Suppressor macrophage treated with lipopolysaccharide for 1 hour (primary cell): ENCODE measurements around the gene MXRA7.
"Not testable (repeated sequence)": the region's sequence is repeated elsewhere in the genome, so short reads cannot be mapped to it uniquely, and the experiment has no call there.

Source experiments
- DNase-seq, 3 donors: peaks; one replicate each; pipeline ENCODE4 v3.0.0-alpha.2; 2020 to 2022

Gene MXRA7

DNA sequence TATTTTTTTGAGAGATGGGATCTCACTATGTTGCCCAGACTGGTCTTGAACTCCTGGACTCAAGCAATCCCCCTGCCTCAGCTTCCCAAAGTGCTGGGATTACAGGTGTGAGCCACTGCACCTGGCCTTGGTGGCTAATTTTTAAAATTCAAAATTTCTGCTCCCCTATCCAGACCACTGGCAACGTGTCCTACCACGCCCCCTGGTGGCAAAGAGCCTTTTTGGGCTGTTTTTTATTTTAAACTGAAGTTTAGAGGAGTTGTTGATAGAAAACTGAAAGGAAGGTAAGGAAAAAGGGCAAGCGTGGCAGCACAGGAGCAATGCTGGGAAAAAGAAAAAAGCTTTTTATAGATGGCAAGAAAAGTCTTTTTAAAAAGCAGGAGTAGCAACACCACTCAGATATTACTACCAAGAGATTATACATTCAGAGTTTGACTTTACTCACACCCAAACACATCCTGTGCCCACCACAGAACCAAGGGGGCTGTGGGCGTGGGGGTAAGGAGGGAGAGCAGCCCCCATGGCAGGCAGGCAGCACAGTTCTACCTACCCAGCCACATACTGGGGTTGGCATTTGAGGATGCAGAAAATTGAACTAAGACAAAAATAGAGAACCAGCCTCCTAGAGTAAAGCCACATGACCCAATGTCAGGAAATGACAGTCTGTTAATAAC is 4.2 kb upstream of the MXRA7 start:
- DNase-seq, result peak; percentile 79 to 86 (median 80)

DNA sequence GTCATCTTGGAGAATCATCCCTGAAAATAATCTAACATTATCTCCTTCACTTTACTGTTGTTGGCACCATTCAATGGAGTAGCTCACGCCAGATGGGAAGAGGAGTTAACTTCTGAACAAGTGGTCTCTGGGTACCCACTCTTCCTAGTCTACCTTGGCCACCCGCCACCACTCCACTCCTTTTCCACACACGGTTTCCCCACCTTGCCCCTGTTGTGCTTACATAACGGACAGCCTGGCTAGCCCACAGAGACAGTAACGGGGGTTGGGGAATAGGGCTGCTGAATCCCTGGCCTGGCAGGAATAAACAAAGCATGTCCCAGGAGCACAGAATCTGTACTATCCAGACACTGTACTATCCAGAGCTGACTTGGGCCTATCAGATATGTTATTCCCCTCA is 3.6 kb upstream of the MXRA7 start:
- no peak for DNase-seq

DNA sequence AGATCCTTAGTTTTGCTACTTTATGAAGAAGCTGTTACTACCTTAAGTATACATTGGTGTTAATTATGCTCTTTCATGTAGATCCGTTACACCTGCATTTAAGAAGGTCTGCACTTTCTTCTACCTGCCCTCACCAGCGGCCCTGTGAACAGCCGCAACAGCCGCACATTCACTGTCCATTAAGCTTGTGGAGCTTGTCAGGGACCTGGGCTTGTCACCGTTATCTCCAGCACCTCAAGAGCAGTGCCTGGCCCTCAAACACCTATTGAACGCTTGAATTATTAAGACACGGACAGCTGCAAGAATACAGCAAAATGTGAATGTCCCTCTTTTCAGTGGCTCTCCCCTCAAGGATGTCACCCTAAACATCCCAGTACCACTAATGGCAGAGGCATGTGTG is 3.0 kb upstream of the MXRA7 start:
- no peak for DNase-seq

DNA sequence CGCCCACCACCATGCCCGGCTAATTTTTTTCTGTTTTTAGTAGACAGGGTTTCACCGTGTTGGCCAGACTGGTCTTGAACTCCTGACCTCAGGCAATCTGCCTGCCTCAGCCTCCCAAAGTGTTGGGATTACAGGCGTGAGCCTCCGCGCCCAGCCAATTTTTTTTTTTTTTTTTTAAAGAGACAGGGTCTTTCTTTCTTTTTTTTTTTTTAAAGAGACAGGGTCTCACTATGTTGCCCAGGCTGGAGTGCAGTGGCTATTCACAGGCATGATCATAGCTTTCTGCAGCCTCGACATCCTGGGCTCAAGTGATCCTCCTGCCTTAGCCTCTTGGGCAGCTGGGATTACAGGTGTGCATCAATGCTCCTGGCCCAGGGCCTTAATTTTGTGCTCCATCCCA is 1.6 kb upstream of the MXRA7 start:
- DNase-seq, result not testable (repeated sequence)

DNA sequence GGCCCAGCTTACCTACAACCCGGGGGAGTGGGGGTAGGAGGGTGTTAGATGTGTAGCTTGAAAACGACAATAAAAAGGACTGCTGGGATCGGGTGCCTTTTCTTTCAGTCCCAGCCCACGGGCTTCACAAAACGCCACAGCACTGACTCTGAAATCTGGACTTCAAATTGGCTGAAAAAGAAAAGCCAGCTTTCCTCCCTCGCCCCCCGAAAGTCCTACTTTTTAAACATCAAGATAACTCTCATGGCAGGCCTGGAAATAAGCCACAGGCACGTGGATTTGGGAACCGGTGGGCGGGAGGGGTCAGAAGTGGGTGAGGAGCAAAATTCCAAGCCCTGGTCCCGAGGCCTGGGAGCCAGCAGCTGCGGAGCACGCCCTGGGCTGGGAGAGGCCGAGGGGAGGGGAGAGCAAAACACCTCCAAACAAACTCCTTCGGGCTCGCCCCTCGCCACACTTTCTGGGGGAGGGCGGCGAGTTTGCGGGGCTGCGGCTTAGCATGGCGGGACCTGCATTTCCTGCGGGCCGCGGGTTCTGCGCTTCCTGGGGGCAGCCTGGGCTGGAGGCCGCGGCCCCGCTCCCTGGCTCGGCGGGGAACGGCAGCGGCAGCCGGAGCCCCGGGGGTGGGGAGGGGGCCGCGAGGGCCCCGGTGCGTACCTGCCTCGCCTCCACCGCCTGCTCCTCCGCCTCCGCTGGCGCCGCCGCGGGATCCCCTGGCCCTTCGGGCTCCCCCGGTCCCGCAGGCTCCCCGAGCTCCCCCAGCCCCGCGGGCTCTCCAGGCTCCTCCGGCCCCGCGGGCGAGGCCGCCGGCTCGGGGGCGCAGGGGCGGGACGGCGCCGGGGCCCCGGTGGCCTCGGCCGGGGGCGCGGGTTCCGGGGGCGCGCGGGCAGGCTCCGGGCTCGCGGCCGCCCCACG is 558 bp downstream of the MXRA7 start:
- peak in 1 of 3 donors; percentile 21 for DNase-seq

DNA sequence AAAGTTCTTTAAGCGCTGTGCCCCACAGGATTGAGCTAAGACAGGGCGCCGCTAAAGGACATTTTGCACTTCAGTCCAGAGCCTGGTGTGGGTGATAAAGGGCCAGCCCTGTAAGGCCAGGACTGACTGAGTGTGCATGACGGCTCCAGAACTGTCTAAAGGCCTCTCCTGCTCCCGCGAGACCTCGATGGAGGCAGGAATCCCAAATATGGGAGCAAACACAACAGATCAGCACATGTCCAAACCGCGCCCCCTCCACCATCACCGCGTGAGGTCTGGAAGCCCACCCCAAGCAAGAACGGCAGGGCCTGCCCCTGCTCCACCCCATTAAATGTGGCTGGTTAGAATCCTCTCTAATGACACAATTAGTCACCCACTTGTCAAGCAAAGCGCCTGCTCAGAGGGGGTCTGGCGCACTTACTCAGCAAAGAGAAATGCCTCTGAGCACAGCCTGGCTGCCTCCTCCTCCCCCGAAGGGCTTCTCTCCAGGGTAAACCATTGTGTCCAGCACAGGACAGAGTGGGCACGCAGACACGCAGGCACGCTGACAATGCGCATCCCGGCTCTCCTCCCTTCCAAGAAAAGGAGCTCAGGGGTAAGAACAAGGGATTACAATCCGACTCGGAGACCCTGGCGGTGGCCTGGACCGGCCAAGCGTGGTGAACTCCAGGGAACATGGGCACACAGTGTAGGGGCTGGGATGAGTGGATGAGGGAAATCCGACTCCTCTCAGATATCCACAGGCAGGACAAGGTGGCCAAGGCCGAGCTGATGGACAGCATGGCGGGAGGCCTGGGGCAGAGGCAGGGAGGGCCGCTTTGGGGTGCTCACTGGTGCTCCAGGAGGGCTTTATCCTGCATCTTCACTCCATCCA is 1.5 kb downstream of the MXRA7 start:
- DNase-seq, result no peak

DNA sequence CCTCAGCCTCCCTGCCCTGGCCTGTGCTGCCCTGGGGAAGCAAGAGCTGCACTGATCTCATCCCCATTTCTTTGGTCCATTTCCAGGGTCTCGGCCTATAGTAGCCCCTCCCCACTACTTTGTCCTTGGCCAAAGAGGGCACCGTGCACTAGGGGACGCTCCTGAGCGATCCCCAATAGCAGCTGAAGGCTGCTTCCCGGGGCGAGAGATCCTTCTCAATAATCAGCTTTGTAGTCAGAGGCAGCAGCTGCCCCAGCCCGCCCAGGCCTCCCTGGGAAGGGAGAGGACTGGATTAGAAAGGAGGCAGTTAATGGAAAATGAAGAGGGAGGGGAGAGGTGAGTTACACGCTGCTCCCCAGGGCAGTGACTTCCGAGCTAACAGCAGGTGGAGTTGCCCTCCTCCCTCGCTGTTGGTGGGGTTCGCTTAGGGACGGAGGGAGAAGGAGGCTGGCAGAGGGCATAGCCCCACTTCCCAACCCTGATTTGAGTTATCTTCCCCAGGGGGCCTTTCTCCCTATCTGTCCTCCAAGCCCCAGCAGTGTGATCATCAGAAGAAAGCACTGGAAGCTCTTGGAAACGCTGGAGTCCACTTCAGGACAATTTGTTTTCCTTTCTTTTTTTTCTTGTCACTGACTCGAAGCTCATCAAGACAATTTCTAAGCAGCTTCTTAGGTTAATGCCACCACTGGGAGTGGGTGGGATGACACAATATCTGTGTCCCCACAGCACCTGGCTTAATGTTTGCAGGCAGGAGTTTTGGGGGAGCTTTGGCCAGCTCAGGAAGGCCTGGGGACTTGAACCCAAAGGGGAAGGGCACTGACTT is 2.6 kb downstream of the MXRA7 start:
- no peak for DNase-seq

DNA sequence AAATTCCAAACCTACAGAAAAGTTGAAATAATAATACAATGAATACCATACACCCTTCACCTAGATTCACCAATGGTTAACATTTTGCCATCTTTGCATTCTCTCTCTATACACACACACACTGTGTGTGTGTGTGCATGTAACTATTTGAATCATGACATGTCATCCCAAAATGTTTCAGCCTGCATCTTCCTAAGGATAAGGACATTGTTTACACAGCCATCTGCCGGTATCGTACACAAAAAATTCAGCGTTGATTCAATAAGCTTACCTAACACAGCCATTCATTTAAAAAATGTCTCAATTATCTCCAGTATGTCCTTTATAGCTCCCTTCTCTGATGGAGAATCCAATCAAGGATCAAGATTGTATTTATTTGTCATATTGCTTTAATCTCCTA is 3.9 kb downstream of the MXRA7 start:
- no peak for DNase-seq

DNA sequence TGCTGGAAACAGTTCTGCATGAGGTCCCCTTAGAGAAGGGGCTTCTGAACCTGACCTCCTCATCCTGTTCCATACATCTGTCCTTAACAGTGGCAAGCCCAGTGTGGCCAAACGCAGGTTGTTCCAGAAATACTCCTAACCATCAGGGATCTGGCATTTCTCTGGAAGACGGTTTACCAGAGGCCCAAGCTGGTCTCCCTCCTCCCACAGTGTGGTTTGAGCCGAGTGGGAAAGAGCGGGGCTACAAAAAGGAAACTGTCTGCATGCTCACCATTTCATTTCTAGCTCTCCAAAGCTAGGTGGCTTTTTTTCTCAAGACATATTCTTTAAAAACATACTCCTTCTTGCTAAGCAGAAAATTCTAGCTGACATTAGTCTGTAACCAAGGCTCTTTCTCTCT is 6.0 kb downstream of the MXRA7 start:
- no peak for DNase-seq

DNA sequence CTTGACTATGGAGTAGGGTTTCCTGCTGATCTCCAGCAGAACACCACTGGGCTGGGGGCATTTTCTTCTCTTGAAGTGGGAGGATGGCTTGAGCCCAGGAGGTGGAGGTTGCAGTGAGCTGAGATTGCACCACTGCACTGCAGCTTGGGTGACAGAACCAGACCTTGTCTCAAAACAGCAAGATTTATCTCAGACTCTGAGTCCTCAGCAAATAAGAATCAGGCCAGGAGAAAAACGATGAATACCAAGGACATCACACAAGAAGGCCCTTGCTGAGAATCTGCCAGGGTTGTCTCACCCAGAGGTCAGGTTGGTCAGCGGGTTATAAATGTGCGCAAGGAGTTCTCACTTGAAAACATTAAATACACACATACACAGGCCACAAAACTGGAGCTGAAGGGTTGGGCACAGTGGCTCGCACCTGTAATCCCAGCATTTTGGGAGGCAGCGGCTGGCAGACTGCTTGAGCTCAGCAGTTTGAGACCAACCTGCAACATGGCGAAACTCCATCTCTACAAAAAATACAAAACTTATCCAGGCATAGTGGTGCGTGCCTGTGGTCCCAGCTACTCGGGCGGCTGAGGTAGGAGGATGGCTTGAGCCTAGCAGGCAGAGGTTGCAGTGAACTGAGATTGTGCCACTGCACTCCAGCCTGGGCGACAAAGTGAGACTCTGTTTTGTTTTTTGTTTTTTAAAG is 7.7 kb downstream of the MXRA7 start:
- no peak for DNase-seq

DNA sequence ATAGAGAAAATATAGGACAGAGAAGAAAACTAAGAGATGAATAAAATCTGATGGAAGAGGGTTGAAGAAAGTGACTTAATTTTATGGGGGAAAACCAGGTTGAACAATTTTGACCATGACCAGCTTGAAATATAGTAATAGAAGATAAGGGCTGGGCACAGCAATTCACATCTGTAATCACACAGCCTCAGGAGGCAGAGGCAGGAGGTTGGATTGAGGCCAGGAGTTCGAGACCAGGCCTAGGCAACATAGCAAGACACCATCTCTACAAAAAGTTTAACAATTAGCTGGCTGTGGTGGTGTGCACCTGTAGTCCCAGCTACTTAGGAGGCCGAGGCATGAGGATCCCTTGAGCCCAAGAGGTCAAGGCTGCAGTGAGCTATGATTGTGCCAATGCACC is 8.7 kb downstream of the MXRA7 start:
- DNase-seq, result no peak

DNA sequence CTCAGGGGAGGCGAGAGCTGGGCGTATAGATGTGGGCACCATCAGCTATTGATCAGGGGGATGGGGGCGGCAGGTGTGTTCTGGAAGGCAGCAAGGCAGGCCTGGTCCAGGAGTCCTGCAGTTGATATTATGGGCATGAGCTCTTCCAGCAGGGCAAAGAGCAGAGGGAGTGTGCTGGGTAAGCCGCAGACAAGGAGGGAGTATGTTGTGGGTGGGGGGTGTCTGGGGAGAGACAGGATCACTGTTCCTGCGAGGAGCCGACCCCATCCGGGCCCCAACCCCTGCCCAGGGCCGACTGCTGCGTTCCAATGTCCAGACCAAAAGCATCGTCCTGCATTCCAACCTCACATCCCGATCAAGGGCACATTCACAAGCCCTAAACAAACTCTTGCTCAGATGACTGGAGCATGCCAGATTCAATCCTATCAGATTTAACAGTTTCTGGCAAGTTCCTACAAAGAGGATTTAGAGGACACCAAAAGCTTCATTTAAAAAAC is 9.2 kb downstream of the MXRA7 start:
- no peak for DNase-seq

DNA sequence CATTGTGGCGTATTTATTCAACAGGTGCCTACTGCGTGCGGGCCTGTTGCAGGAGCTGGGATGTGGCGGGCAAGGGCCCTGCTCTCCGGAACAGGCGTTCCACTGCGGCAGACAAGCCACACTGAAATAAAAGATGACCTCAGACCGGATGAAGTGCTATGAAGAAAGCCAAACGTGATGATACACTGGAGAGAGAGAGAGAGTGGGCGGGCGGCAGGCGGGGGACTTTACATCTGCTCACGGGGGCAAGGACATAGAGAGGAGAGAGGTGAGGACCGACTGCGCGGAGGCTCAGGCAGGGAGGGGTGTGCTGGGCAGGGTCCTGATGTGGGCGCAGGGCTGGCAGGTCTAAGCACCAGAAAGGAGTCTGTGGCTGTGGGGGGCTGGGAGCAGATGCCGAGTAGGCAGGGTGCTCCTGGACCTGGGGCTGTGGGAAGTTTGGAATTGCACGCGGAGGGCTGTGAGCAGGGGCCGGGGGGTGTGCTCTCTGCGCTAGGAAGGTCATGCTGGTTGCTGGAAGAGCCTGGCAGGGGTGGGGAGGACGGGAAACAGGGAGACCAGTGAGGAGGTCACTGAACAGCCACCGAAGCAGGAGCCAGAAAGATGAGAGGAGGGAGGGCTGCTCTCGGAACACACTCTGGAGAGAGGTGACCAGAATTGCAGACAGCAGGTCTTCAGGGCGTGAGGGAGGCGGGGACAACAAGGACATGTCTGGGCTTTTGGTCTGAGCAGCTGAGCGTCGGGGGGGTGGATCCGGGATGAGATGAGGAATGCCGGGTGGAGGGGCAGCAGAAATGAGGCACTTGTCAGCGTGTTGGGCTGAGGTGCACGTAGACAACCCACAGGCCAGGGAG is 9.9 kb downstream of the MXRA7 start:
- DNase-seq, result no peak

DNA sequence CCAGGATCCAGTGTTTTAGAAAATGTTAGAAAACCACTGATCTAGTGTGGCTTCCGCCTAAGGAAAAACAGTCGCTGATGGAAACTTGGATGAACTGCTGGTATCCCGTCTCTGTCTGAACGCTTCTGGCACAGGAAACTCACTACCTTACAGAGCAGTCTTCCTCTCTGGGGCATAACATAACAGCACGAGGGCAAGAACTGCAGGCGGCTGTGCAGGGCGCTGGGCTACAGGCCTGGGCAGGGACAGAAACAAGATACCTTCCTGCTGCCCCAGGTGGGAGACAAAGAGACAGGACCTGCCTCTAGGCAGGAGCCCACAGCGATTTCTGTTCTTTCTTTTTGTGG is 10.5 kb downstream of the MXRA7 start:
- DNase-seq, result no peak

DNA sequence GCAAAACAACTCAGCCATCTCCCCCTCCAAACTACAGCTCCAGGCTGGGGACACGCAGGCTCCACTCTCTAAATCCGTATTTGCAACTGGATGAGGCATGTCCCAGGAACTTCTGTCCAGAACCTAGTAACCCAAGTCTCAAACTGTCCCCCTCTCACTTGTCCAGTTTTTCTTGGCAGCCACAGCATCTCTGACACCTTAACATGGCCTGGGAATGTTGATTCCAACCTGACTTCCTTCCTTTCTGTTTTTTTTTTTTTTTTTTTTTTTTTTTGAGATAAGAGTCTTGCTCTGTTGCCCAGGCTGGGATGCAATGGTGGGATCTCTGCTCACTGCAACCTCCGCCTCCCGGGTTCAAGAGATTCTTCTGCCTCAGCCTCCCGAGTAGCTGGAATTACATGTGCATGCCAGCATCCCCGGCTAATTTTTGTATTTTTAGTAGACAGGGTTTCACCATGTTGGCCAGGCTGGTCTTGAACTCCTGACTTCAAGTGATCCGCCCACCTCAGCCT is 12.2 kb downstream of the MXRA7 start:
- DNase-seq, result not testable (repeated sequence)

DNA sequence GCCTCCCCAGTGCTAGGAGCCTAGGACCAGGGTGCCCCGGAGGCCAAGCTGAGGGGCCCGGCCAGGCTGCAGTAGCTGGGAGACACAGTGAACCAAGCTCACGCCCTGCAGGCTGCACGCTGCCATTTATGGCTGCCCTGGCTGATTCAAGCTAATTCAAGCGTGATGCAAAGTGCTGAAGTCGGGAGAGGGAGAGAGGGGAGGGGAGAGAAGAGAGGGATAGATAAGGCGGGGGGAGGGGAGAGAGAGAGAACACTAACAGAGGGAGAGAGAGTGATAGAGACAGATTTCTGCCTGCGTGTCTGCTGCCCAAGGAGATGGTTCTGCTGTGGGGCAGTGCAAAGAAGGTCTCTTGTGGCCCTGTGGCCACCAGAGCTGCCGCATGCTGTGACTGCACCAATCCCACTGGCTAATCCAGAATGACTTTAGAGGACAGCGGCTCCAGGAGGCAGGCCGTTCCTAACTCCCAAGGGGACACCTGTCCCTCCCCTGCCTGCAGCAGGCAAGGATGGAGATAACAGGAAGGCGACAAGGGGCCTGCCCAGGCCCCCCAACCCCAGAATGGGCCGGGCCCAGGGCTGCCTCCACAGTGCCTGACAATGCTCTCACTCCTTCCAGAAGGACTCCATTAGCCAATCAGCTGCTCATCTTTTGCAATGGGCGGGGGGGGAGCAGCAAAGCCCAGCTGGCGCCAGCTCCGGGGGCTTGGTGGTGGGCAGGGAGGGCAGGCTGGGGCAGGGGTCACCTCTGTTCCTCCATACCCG is 12.9 kb downstream of the MXRA7 start:
- DNase-seq, result no peak

DNA sequence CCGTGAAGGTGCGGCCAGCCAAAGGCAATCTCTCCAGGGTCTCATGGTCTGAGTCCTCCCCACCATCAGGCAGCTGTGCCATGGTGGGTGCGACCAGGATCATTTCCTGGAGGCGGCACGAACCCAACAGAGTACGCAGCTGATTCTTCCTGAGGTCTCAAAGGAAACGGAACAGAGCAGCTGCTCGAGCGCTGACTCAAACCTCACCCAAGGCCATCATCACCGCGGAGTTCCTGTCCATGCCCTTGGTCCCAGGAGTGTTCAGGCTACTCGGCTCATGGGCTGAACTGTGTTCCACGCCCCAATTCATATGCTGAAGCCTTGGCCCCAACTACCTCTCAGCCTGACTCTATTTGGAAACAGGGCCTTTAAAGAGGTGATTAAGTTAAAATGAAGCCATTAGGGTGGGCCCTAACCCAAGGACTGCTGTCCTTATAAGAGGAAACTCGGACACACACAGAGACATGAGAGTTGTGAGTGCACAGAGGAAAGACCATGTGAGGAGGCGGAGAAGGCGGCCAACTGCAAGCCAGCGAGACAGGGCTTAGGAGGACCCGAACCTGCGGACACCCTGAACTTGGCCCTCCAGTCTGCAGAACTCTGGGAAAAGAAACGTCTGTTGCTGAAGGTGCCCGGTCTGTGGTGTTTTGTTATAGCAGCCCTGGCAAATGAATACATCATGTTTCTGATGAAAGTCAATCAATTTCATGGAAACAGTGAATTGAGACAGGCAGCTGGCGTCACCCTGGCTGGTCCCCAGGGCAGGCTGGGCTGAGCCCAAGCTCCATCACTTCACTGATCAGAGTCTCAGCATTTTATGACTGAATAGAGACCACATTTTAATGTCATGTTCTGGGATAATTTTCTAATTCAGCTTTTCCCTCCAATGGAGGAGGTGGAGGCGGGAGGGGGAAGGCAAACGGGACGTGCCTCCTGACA is 13.7 kb downstream of the MXRA7 start:
- DNase-seq, result no peak

DNA sequence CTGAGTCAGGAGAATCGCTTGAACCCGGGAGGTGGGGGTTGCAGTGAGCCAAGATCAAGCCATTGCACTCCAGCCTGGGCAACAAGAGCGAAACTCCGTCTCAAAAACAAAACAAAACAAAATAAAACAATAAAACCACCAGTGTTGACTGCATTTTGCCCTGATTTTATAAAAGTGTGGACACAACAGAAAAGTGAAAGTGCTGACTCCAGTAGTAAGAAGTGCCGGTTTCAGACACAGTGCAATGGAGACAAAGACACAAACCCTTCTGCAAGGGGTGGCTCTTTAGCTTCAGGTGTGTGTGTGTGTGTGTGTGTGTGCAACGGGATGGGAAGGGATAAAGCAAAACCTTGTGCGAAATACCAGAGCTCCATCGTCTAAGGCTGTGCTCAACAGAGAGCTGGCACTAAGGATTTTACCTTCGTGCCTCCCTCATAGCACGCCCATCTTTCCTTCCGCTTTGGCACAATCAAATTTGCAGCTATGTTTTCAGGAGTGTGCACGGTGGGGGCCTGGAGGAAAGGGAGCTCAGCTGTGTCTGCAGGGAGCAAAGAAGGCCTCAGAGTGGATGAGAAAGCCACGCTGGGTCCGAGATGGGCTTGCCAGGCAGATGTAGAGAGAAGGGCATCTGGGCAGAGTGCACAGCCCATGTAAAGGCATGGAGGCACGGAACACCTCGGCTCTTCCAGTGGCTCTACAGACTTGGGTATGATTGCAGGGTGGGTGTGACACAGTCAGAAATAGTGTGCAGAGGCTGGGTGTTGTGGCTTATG is 15.5 kb downstream of the MXRA7 start:
- DNase-seq, result no peak
